Upper lobe of right lung (tissue), 1 donor: ENCODE results near the gene SYT9. TPM values are rescaled to one million over a fixed set of nuclear protein-coding genes. Genes with fewer than 3 reads are reported as not detected.
"Not testable (repeated sequence)": the region's sequence is repeated elsewhere in the genome, so short reads cannot be mapped to it uniquely, and the experiment has no call there.

Source experiments
- ATAC-seq: fragments of 200-7000 bp; cut with Tn5 transposase; one replicate; pipeline ENCODE4 v1.9.1; 2020; ENCODE audit warnings: mild to moderate bottlenecking, moderate library complexity
- DNase-seq: peaks from one replicate; pipeline ENCODE4 v3.0.0-alpha.2; 2020
- H3K27ac ChIP-seq: fragments of 200-600 bp; one replicate; pipeline ENCODE4 v1.8.0; 2022
- H3K27me3 ChIP-seq: fragments of 200-600 bp; one replicate; pipeline ENCODE4 v1.8.0; 2022; ENCODE audit warnings: mild to moderate bottlenecking
- H3K36me3 ChIP-seq: fragments of 200-600 bp; one replicate; pipeline ENCODE4 v1.8.0; 2022
- H3K4me1 ChIP-seq: fragments of 200-600 bp; one replicate; pipeline ENCODE4 v1.8.0; 2022
- H3K4me3 ChIP-seq: fragments of 200-600 bp; one replicate; pipeline ENCODE4 v1.8.0; 2022; ENCODE audit warnings: mild to moderate bottlenecking
- H3K9me3 ChIP-seq: fragments of 200-600 bp; one replicate; pipeline ENCODE4 v1.8.0; 2022
- intact Hi-C: fragments of 100-400 bp; cut with DNase I; formaldehyde crosslinking; loops from one replicate; pipeline ENCODE4 v1.11.0; 2022
- total RNA-seq: library from RNA; stranded (reverse); fragmentation: NEBNext Ultra II Directional; extraction: Animal tissue kit (Norgen Biotek cat#: 25700); gene quantifications from one replicate; pipeline ENCODE4 v1.2.1, GENCODE V29; 2021
- TF ChIP-seq, protein P1 (sequence below): fragments of 200-600 bp; IDR thresholded peaks from one replicate; pipeline ENCODE4 v1.8.0; 2022; ENCODE audit warnings: antibody characterized with exemption
- donor health status: DM: no; HTN: yes; CAD: no; lungs with severe emphysema.

Gene SYT9
- total RNA-seq, 1 donor from 2014 or later, result 0.14 TPM

DNA sequence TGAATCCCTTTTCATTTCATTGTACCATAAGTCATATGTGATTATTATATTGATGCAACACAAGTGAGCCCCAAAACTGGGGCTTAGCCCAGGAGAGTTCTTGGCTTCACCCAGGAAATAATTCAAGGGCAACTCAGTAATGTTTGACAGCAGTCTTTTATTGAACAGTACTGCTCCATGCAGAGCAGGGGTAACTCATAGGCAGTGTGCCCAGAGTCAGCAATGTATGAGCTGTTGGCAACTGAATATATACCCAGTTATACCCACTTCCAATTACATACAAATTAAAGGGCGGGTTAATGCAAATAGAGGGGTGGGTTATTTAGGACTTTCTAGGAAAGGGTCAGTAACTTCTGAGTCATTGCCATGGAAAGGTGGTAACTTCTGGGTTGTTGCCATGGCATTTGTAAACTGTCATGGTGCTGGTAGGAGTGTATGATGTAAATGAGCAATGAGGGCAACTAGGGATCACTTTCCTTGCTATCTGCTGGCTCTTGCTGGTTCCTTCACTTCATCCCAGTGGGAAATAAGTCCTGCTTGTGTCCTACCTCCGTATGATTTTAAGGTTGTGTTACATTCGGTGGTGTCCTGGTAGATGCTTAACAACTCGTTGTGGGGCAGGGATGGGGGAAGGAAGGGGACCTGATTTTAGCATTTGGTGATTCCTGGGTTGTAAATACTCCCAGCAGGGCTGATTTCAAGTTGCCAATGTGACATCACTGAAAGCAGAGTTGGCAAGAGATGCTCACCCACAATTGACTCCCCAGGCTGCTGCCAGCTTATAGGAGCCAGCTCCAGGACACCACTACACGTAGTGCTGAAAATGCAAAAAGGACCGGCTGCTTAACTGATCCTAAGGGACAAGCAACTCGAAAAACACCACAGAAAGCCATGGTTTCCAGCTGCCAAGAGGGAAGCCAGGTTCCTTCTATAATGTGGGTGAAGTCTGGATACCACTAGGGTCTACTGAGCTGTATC, 70.1 kb downstream of the SYT9 start:
- Histone ChIP-seq H3K36me3 (no peaks in the 10 kb centered on the region), H3K27me3 (no peaks in the 10 kb centered on the region), H3K4me1 (no peaks in the 10 kb centered on the region), H3K4me3 (no peak overlapping the region), H3K27ac (no peak overlapping the region), H3K9me3 (no peaks in the 10 kb centered on the region)
- DNase-seq (no peak), ATAC-seq (no peak)
- TF ChIP-seq, protein P1, sequence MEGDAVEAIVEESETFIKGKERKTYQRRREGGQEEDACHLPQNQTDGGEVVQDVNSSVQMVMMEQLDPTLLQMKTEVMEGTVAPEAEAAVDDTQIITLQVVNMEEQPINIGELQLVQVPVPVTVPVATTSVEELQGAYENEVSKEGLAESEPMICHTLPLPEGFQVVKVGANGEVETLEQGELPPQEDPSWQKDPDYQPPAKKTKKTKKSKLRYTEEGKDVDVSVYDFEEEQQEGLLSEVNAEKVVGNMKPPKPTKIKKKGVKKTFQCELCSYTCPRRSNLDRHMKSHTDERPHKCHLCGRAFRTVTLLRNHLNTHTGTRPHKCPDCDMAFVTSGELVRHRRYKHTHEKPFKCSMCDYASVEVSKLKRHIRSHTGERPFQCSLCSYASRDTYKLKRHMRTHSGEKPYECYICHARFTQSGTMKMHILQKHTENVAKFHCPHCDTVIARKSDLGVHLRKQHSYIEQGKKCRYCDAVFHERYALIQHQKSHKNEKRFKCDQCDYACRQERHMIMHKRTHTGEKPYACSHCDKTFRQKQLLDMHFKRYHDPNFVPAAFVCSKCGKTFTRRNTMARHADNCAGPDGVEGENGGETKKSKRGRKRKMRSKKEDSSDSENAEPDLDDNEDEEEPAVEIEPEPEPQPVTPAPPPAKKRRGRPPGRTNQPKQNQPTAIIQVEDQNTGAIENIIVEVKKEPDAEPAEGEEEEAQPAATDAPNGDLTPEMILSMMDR, result no peak
- intact Hi-C loops, result no loop called here

DNA sequence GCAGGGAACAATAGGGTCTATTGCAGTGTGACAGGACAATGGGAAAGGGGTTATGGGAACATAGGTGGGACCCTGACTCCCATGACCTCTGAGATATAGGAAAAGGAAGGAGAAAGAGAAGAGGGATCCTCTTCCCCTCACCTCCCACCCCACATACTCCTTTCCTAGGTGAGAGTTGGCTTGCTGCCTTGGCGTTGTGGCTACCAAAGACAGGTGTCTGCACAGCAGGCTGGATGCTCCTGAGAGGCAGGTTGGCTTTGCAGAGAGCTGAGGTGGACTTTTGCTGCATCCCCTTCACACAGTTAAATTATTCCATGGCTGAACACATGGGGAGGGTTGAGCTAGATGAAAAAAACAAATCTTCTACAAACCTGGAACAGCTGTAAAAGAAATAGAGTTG, 80.7 kb downstream of the SYT9 start:
- H3K4me3 ChIP-seq, result no peak overlapping the region
- intact Hi-C loops, result no loop called here
- no peaks in the 10 kb centered on the region for H3K4me1 ChIP-seq
- DNase-seq (no peak), ATAC-seq (no peak)
- no peaks in the 10 kb centered on the region for H3K9me3 ChIP-seq
- H3K27me3 ChIP-seq, result no peaks in the 10 kb centered on the region
- TF ChIP-seq, protein P1, result no peak
- no peak overlapping the region for H3K27ac ChIP-seq
- no peaks in the 10 kb centered on the region for H3K36me3 ChIP-seq

DNA sequence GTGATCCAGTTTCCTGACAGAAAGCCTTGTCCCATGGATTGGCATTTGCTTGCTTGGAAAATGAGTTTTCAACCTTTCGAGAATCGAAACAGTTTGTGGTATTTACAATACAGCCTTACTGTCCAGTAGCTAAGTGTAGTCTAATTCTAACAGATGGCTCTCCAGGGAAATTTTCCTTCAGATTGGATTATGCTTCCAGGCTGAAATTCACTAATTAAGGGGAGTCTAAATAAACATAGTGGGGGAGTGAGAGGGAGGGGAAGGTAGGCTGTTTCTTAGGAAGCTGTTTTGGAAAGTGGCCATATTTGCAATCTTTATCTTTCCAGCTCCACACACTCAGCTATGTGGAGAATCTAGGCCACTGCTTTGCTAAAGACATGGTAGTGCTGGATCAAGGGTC, 81.3 kb downstream of the SYT9 start:
- TF ChIP-seq, protein P1, result no peak
- DNase-seq (no peak), ATAC-seq (no peak)
- H3K4me3 ChIP-seq, result no peak overlapping the region
- no peaks in the 10 kb centered on the region for H3K4me1 ChIP-seq
- intact Hi-C loops, result no loop called here
- no peaks in the 10 kb centered on the region for H3K9me3 ChIP-seq
- H3K27me3 ChIP-seq, result no peaks in the 10 kb centered on the region
- H3K36me3 ChIP-seq, result no peaks in the 10 kb centered on the region
- no peak overlapping the region for H3K27ac ChIP-seq

DNA sequence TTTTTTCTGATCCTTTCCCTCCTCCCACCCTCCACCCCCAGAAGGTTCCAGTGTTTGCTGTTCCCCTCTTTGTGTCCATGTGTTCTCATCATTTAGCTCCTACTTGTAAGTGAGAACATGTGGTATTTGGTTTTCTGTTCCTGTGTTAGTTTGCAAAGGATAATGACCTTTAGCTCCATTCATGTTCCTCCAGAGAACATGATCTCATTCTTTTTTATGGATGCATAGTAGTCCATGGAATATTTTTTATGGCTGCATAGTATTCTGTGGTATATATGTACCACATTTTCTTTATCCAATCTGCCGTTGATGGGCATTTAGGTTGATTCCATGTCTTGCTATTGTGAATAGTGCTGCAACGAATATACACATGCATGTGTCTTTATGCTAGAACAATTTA, 83.7 kb downstream of the SYT9 start:
- H3K27me3 ChIP-seq, H3K27ac ChIP-seq, H3K4me3 ChIP-seq, H3K36me3 ChIP-seq, H3K9me3 ChIP-seq, DNase-seq, intact Hi-C loops, ATAC-seq, H3K4me1 ChIP-seq: not testable (repeated sequence)

DNA sequence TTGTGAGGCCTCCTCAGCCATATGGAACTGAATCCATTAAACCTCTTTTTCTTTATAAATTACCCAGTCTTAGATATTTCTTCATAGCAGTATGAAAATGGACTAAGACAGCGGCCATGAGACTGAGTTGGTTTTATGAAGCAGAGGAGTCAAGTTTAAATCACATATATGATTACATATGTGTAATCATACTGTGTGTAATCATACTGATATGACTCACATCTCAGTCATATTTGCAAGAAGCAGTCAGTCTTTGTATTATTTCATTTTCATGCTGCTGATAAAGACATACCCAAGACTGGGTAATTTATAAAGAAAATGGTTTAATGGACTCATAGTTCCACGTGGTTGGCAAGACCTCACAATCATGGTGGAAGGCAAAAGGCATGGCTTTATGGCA, 89.8 kb downstream of the SYT9 start:
- no peaks in the 10 kb centered on the region for H3K4me1 ChIP-seq
- ATAC-seq (no peak), DNase-seq (no peak)
- intact Hi-C loops, result no loop called here
- no peaks in the 10 kb centered on the region for H3K9me3 ChIP-seq
- TF ChIP-seq, protein P1, result no peak
- no peaks in the 10 kb centered on the region for H3K36me3 ChIP-seq
- H3K4me3 ChIP-seq, result no peak overlapping the region
- H3K27ac ChIP-seq, result no peak overlapping the region
- no peaks in the 10 kb centered on the region for H3K27me3 ChIP-seq

DNA sequence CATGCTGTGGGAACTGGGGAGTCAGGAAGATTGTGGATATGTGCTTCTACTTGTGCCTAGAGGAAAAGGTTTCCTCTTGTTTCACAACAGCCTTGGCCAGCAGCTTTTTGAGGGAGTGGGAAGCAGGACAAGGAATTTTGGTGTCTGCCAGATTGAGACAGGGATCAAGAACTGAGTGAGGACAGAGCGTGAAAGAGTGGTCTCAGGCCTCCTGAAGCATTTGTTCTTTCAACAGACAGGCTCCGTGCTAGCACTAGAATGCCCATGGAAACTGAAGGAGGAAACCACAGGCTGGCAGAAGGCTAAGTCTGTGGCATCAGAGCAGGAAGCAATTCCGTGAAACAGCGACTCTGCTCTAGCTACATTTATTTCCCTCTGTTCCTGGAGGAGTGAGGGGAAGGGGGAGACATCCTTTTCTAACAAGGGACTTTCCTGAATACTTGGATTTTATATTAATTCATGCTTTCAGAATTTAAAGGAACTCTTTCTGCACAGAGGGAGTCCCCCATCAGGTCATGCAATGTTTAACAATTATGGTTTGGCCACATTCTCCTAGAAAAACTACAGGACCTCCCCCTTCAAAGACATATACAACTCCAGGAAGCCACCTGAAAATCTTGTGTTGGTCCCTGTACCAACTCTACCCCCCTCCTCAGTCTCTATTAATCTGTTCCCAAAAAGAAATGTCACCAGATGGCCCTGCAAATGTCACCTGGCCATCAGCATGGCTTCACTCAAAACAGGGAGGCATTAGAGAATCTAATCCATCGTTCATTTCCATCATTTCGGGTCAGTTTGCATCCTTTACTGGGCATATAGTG, 96.1 kb downstream of the SYT9 start:
- H3K27me3 ChIP-seq, result no peaks in the 10 kb centered on the region
- no peaks in the 10 kb centered on the region for H3K36me3 ChIP-seq
- ATAC-seq (no peak), DNase-seq (no peak)
- no peaks in the 10 kb centered on the region for H3K4me1 ChIP-seq
- H3K9me3 ChIP-seq, result no peaks in the 10 kb centered on the region
- intact Hi-C loops, result no loop called here
- no peak overlapping the region for H3K4me3 ChIP-seq
- TF ChIP-seq, protein P1, result no peak
- no peak overlapping the region for H3K27ac ChIP-seq
